CD14-positive monocyte (primary cell): ENCODE results near the gene DENND6B. TPM values are rescaled to one million over a fixed set of nuclear protein-coding genes. Genes with fewer than 3 reads are reported as not detected.
A peak's percentile ranks its signal among the peaks of the same experiment; 100 is the strongest.

Experiments
- DNase-seq, 3 donors: peaks; one replicate each; pipeline ENCODE4 v3.0.0-alpha.2; 2011 to 2022
- H2AFZ ChIP-seq: 2 replicates; pipeline ENCODE4 v1.6.0; 2012; ENCODE audit warnings: mild to moderate bottlenecking, low read depth, low read length, inconsistent platforms; ENCODE audit not compliant: insufficient read depth, poor library complexity, severe bottlenecking
- H3K27ac ChIP-seq, 2 donors: 1 replicate in 1 of 2; 2 replicates in 1 of 2; pipeline ENCODE4 v1.5.1; 2012 to 2013; ENCODE audit warnings: low read length in 2 of 2, control low read depth in 1 of 2, inconsistent platforms in 1 of 2, low read depth in 1 of 2, mild to moderate bottlenecking in 1 of 2
- H3K27me3 ChIP-seq, 2 donors: one replicate each; pipeline versions ENCODE4 v1.6.0 to v1.6.1; 2011 to 2013; ENCODE audit warnings: low read length in 2 of 2; ENCODE audit not compliant: control insufficient read depth in 2 of 2, insufficient read depth in 2 of 2
- H3K36me3 ChIP-seq, 2 donors: replicated peaks in 1 of 2; 1 replicate in 1 of 2; 2 replicates in 1 of 2; pipeline versions ENCODE4 v1.5.1 to v1.6.1; 2012 to 2013; ENCODE audit warnings: low read length in 2 of 2, control low read depth in 1 of 2, inconsistent platforms in 1 of 2, mild to moderate bottlenecking in 1 of 2; ENCODE audit not compliant: insufficient read depth in 2 of 2, control insufficient read depth in 1 of 2
- H3K4me1 ChIP-seq, 2 donors: 1 replicate in 1 of 2; 2 replicates in 1 of 2; pipeline versions ENCODE4 v1.5.1 to v1.6.1; 2012 to 2013; ENCODE audit warnings: low read length in 2 of 2, control low read depth in 1 of 2, inconsistent platforms in 1 of 2, mild to moderate bottlenecking in 1 of 2, moderate library complexity in 1 of 2; ENCODE audit not compliant: insufficient read depth in 2 of 2, control insufficient read depth in 1 of 2
- H3K4me2 ChIP-seq: replicated peaks from 2 replicates; pipeline ENCODE3; 2012; ENCODE audit warnings: low read length, moderate library complexity, mild to moderate bottlenecking; ENCODE audit not compliant: poor library complexity, severe bottlenecking; ENCODE audit errors: extremely low read depth
- H3K4me3 ChIP-seq, 3 experiments: fragments of 200-600 bp in 1 of 3; sonication (generic) in 1 of 3; replicated peaks in 1 of 3; 1 replicate in 2 of 3; 2 replicates in 1 of 3; pipeline ENCODE4 v1.5.1; 2011 to 2013; ENCODE audit warnings: low read length in 3 of 3, mild to moderate bottlenecking in 3 of 3, control low read depth in 2 of 3, low read depth in 2 of 3, inconsistent platforms in 1 of 3, moderate library complexity in 1 of 3
- H3K79me2 ChIP-seq: 2 replicates; pipeline ENCODE4 v1.6.0; 2012; ENCODE audit warnings: mild to moderate bottlenecking, control low read depth, inconsistent platforms, low read length, moderate library complexity; ENCODE audit not compliant: insufficient read depth
- H3K9ac ChIP-seq: 2 replicates; pipeline ENCODE4 v1.6.0; 2017; ENCODE audit warnings: low read length, mild to moderate bottlenecking; ENCODE audit not compliant: insufficient read depth, poor library complexity, severe bottlenecking
- H3K9me3 ChIP-seq, 2 donors: replicated peaks in 1 of 2; 1 replicate in 1 of 2; 2 replicates in 1 of 2; pipeline versions ENCODE4 v1.5.1 to v1.6.1; 2012 to 2013; ENCODE audit warnings: low read length in 2 of 2, control low read depth in 1 of 2; ENCODE audit not compliant: control insufficient read depth in 1 of 2, insufficient read depth in 1 of 2
- H4K20me1 ChIP-seq: 2 replicates; pipeline ENCODE4 v1.6.0; 2012; ENCODE audit warnings: mild to moderate bottlenecking, low read length, control low read depth, moderate library complexity; ENCODE audit not compliant: insufficient read depth
- H3K27ac Mint-ChIP-seq, 7 donors: one replicate each; pipeline ENCODE4 v1.8.0; 2020; ENCODE audit warnings: mild to moderate bottlenecking in 7 of 7, mixed read lengths in 7 of 7, moderate library complexity in 6 of 7, inconsistent platforms in 2 of 7
- H3K27me3 Mint-ChIP-seq, 3 donors: one replicate each; pipeline ENCODE4 v1.8.0; 2021 to 2022; ENCODE audit warnings: low read depth in 3 of 3, mild to moderate bottlenecking in 3 of 3, mixed read lengths in 3 of 3, moderate library complexity in 3 of 3, inconsistent platforms in 1 of 3
- H3K36me3 Mint-ChIP-seq, 2 donors: one replicate each; pipeline ENCODE4 v1.8.0; 2020; ENCODE audit warnings: mixed read lengths in 2 of 2, inconsistent platforms in 1 of 2, mild to moderate bottlenecking in 1 of 2
- H3K4me1 Mint-ChIP-seq: one replicate; pipeline ENCODE4 v1.8.0; 2020; ENCODE audit warnings: mild to moderate bottlenecking, mixed read lengths
- H3K4me3 Mint-ChIP-seq, 2 donors: one replicate each; pipeline ENCODE4 v1.8.0; 2020; ENCODE audit warnings: mild to moderate bottlenecking in 2 of 2, mixed read lengths in 2 of 2, moderate library complexity in 1 of 2
- H3K9me3 Mint-ChIP-seq, 7 donors: one replicate each; pipeline ENCODE4 v1.8.0; 2020 to 2022; ENCODE audit warnings: mixed read lengths in 7 of 7, mild to moderate bottlenecking in 6 of 7, moderate library complexity in 6 of 7, inconsistent platforms in 2 of 7
- CTCF ChIP-seq: fragments of 200-600 bp; IDR thresholded peaks from one replicate; pipeline ENCODE4 v1.8.0; 2022; ENCODE audit warnings: antibody characterized with exemption, mild to moderate bottlenecking
- WGBS: methylation state at CpG from one replicate; pipeline ENCODE4 v1.1.5; 2013; ENCODE audit warnings: missing lambda C conversion rate; ENCODE audit not compliant: insufficient coverage; 5-methylcytosine and 5-hydroxymethylcytosine counted together
- intact Hi-C, 2 donors: fragments of 100-400 bp; cut with micrococcal nuclease; formaldehyde crosslinking; loops; one replicate each; pipeline versions ENCODE4 v1.15.0 to v1.15.1; 2023
- polyA plus RNA-seq, 3 donors: library from polyadenylated mRNA; depleted of rRNA in 1 of 3; unstranded in 2 of 3; stranded (reverse) in 1 of 3; fragments of 300-500 nt in 2 of 3; fragments of >200 nt in 1 of 3; fragmentation: Illumina TruSeq in 2 of 3; gene quantifications; 1 replicate in 2 of 3; 2 replicates in 1 of 3; pipeline ENCODE4 v1.2.3, GENCODE V29; 2012 to 2021

The DENND6B gene
- polyA plus RNA-seq, 3 donors, result 1.7 to 10.6 (median 2.1) TPM

- TF ChIP-seq CTCF, result no peak
- DNase-seq, result no peak
- peak overlapping the region in 1 of 7 donors; percentile 26 for H3K27ac Mint-ChIP-seq
- WGBS, result 98% methylated on average over 27 of the region's 34 CpGs
- H3K4me1 ChIP-seq, result no peaks in the 10 kb centered on the region
- intact Hi-C loops, result no loop called here
- H2AFZ ChIP-seq, result no peak overlapping the region
- no peaks in the 10 kb centered on the region for H3K27me3 ChIP-seq
- H3K4me2 ChIP-seq, result no peak overlapping the region
- no peaks in the 10 kb centered on the region for H3K4me1 Mint-ChIP-seq
- peaks cover 54 to 82% of the 10 kb centered on the region in 2 donors for H3K36me3 Mint-ChIP-seq
- peaks cover 0 to 2% (median 0%) of the 10 kb centered on the region in 3 donors for H3K27me3 Mint-ChIP-seq
- no peak overlapping the region for H3K27ac ChIP-seq
- no peak overlapping the region for H3K9ac ChIP-seq
- H4K20me1 ChIP-seq, result peaks cover 100% of the 10 kb centered on the region
- no peak overlapping the region for H3K4me3 Mint-ChIP-seq
- no peaks in the 10 kb centered on the region for H3K9me3 Mint-ChIP-seq
- H3K36me3 ChIP-seq, result peaks cover 94 to 98% of the 10 kb centered on the region in 2 donors
- no peaks in the 10 kb centered on the region for H3K9me3 ChIP-seq
- H3K4me3 ChIP-seq, result no peak overlapping the region
- peaks cover 50% of the 10 kb centered on the region for H3K79me2 ChIP-seq
These were observed 41.1 kb downstream of the DENND6B start for GRCh38 chr22:50285568-50286229.

DNA sequence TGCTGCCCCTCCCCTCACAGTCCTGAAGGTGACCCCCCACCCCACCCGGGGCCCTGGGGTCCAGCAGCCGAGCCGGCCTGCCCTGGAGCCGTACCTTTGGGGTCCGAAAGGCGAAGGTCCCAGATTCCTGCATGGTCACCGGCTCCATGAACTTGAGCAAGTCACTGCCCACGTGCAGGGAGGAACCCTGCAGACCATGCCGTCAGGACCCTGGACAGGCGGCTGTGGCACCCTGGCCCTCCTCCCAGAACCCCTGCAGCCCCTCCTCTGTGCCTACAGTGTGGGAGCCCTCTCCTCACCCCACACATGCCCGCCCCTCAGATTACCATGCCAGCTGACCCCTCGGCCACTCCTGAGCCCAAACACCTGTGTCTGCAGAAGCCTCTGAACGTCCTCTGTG is 42.3 kb downstream of the DENND6B start:
- no peak for DNase-seq
- Mint-ChIP-seq H3K9me3 (no peaks in the 10 kb centered on the region), H3K36me3 (peaks cover 50 to 82% of the 10 kb centered on the region in 2 donors), H3K4me3 (no peak overlapping the region), H3K27ac (peak overlapping the region in 1 of 7 donors; percentile 38), H3K27me3 (peaks cover 0 to 2% (median 0%) of the 10 kb centered on the region in 3 donors), H3K4me1 (no peaks in the 10 kb centered on the region)
- Histone ChIP-seq H3K27ac (no peak overlapping the region), H3K4me1 (no peaks in the 10 kb centered on the region), H3K4me3 (no peak overlapping the region), H3K9me3 (no peaks in the 10 kb centered on the region), H3K36me3 (peaks cover 92 to 97% of the 10 kb centered on the region in 2 donors), H2AFZ (no peak overlapping the region), H4K20me1 (peaks cover 98% of the 10 kb centered on the region), H3K9ac (no peak overlapping the region), H3K27me3 (no peaks in the 10 kb centered on the region), H3K79me2 (peaks cover 38% of the 10 kb centered on the region), H3K4me2 (no peak overlapping the region)
- TF ChIP-seq CTCF, result no peak
- 95% methylated on average over 11 of the region's 13 CpGs for WGBS
- intact Hi-C loops, result no loop called here
